HepG2 (cell line): ENCODE results near the gene RMND5A.

Experiments
- EEA1 ChIP-seq: sonication (generic); formaldehyde crosslinking; IDR thresholded peaks from 2 replicates; pipeline ENCODE4 v1.5.1; 2020; ENCODE audit warnings: mild to moderate bottlenecking, missing genetic modification reagents, borderline replicate concordance
- HCFC1 ChIP-seq: fragments of 150-350 bp; IDR thresholded peaks from 2 replicates; pipeline ENCODE4 v1.6.1; 2014; ENCODE audit warnings: low read depth, low read length
- KLF12 ChIP-seq: sonication (generic); formaldehyde crosslinking; IDR thresholded peaks from 2 replicates; pipeline ENCODE4 v1.4.0; 2020; ENCODE audit warnings: missing genetic modification reagents, borderline replicate concordance
- POLR2A ChIP-seq, 2 experiments: IDR thresholded peaks; 2 replicates each; pipeline ENCODE4 v1.6.1; 2011; ENCODE audit warnings: low read depth in 2 of 2, low read length in 2 of 2, mild to moderate bottlenecking in 1 of 2, moderate library complexity in 1 of 2; ENCODE audit not compliant: insufficient read depth in 1 of 2
- RELA ChIP-seq: sonication (generic); formaldehyde crosslinking; IDR thresholded peaks from 2 replicates; pipeline ENCODE4 v1.4.0; 2020; ENCODE audit warnings: missing genetic modification reagents
- ZMYM3 ChIP-seq: sonication (generic); formaldehyde crosslinking; IDR thresholded peaks from 2 replicates; pipeline ENCODE4 v1.5.1; 2020; ENCODE audit warnings: mild to moderate bottlenecking, missing genetic modification reagents
- TF ChIP-seq, protein P1 (sequence below): sonication (generic); formaldehyde crosslinking; IDR thresholded peaks from 2 replicates; pipeline ENCODE4 v1.5.0; 2020; ENCODE audit warnings: mild to moderate bottlenecking, missing genetic modification reagents, moderate library complexity
- TF ChIP-seq, protein P2 (sequence below), 2 experiments: IDR thresholded peaks; 2 replicates each; pipeline ENCODE4 v1.6.1; 2011 to 2012; ENCODE audit warnings: low read length in 2 of 2, borderline replicate concordance in 1 of 2, low read depth in 1 of 2, mild to moderate bottlenecking in 1 of 2, moderate library complexity in 1 of 2

DNA sequence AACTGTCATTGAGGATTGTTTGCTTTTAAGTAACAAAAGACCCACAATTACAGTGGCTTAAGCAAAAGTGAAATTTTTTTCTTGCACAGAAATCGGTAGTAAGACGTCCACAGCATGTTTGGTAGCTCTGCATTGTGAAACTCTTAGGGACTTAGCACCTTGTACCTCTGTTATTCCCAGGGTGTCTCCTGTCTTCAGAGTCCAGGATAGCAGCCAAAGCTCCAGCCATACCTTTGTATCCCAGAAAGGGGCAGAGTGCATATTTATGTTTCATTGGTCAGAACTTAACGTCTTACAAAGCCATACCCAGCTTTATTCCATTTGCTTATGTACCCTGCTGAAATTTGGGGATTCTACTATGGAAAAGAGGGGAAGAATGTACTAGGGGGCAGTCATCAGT, 32.8 kb downstream of the RMND5A start:
- TF ChIP-seq KLF12 (CRISPR knock-in tag) (no peak), EEA1 (CRISPR knock-in tag) (no peak), POLR2A (IDR thresholded peaks at IDR 0.05; ENCODE audit: insufficient read depth in 1 of 2, low read depth in 2 of 2, low read length in 2 of 2) (no peak), ZMYM3 (CRISPR knock-in tag) (no peak), RELA (CRISPR knock-in tag) (no peak), HCFC1 (no peak)
- TF ChIP-seq, protein P1, sequence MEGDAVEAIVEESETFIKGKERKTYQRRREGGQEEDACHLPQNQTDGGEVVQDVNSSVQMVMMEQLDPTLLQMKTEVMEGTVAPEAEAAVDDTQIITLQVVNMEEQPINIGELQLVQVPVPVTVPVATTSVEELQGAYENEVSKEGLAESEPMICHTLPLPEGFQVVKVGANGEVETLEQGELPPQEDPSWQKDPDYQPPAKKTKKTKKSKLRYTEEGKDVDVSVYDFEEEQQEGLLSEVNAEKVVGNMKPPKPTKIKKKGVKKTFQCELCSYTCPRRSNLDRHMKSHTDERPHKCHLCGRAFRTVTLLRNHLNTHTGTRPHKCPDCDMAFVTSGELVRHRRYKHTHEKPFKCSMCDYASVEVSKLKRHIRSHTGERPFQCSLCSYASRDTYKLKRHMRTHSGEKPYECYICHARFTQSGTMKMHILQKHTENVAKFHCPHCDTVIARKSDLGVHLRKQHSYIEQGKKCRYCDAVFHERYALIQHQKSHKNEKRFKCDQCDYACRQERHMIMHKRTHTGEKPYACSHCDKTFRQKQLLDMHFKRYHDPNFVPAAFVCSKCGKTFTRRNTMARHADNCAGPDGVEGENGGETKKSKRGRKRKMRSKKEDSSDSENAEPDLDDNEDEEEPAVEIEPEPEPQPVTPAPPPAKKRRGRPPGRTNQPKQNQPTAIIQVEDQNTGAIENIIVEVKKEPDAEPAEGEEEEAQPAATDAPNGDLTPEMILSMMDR (CRISPR knock-in tag), result no peak
- TF ChIP-seq, protein P2, sequence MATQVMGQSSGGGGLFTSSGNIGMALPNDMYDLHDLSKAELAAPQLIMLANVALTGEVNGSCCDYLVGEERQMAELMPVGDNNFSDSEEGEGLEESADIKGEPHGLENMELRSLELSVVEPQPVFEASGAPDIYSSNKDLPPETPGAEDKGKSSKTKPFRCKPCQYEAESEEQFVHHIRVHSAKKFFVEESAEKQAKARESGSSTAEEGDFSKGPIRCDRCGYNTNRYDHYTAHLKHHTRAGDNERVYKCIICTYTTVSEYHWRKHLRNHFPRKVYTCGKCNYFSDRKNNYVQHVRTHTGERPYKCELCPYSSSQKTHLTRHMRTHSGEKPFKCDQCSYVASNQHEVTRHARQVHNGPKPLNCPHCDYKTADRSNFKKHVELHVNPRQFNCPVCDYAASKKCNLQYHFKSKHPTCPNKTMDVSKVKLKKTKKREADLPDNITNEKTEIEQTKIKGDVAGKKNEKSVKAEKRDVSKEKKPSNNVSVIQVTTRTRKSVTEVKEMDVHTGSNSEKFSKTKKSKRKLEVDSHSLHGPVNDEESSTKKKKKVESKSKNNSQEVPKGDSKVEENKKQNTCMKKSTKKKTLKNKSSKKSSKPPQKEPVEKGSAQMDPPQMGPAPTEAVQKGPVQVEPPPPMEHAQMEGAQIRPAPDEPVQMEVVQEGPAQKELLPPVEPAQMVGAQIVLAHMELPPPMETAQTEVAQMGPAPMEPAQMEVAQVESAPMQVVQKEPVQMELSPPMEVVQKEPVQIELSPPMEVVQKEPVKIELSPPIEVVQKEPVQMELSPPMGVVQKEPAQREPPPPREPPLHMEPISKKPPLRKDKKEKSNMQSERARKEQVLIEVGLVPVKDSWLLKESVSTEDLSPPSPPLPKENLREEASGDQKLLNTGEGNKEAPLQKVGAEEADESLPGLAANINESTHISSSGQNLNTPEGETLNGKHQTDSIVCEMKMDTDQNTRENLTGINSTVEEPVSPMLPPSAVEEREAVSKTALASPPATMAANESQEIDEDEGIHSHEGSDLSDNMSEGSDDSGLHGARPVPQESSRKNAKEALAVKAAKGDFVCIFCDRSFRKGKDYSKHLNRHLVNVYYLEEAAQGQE (IDR thresholded peaks at IDR 0.05; ENCODE audit: borderline replicate concordance in 1 of 2, low read depth in 1 of 2, low read length in 2 of 2), result no peak
